ENCODE data around the gene ZNF853.

- no peak for TF ChIP-seq CTCF (IDR thresholded peaks at IDR 0.05; ENCODE audit: insufficient read depth, low read length)
- no peak for TF ChIP-seq SPI1 (IDR thresholded peaks at IDR 0.05; ENCODE audit: borderline replicate concordance, low read depth)
- no peak for TF ChIP-seq REST (IDR thresholded peaks at IDR 0.05; ENCODE audit: insufficient replicate concordance, low read depth)
Measured at GRCh38 chr7:6619961-6620360, 4.6 kb downstream of the ZNF853 start.
